CD4-positive, alpha-beta memory T cell (primary cell): ENCODE measurements around the gene CCR9. TPM values are rescaled to one million over a fixed set of nuclear protein-coding genes. Genes with fewer than 3 reads are reported as not detected.

Experiments
- CTCF ChIA-PET: fragments of 350-600 bp; sonication (Branson Sonifier 250); formaldehyde crosslinking; loops from one replicate; lab custom pipeline; 2021; ENCODE audit warnings: inconsistent platforms; ENCODE audit not compliant: partially characterized antibody; lab: Charles Lee
- POLR2A ChIA-PET: fragments of 350-600 bp; sonication (Branson Sonifier 250); formaldehyde crosslinking; loops from one replicate; lab custom pipeline; 2021; ENCODE audit not compliant: partially characterized antibody; lab: Charles Lee
- DNase-seq, 5 donors: peaks; one replicate each; pipeline versions ENCODE4 v3.0.0 to v3.0.0-alpha.2; 2020 to 2022; ENCODE audit warnings: mixed read lengths in 1 of 5
- H3K27ac ChIP-seq: one replicate; pipeline ENCODE4 v1.7.0; 2013; ENCODE audit warnings: low read depth, low read length
- H3K27me3 ChIP-seq: 2 replicates; pipeline ENCODE4 v1.7.0; 2013; ENCODE audit warnings: mild to moderate bottlenecking, low read length, moderate library complexity; ENCODE audit not compliant: insufficient read depth
- H3K36me3 ChIP-seq: 2 replicates; pipeline ENCODE4 v1.7.0; 2013; ENCODE audit warnings: mild to moderate bottlenecking, low read length, moderate library complexity; ENCODE audit not compliant: insufficient read depth
- H3K4me1 ChIP-seq: 2 replicates; pipeline ENCODE4 v1.7.0; 2013; ENCODE audit warnings: mild to moderate bottlenecking, low read length, moderate library complexity; ENCODE audit not compliant: insufficient read depth
- H3K4me3 ChIP-seq, 2 donors: one replicate each; pipeline ENCODE4 v1.7.0; 2013; ENCODE audit warnings: low read length in 2 of 2, mild to moderate bottlenecking in 1 of 2
- H3K9me3 ChIP-seq, 2 donors: one replicate each; pipeline ENCODE4 v1.7.0; 2013; ENCODE audit warnings: low read length in 2 of 2, control low read depth in 1 of 2; ENCODE audit not compliant: control insufficient read depth in 1 of 2
- H3K27ac Mint-ChIP-seq, 7 donors: one replicate each; pipeline ENCODE4 v1.8.0; 2020 to 2021; ENCODE audit warnings: mixed read lengths in 7 of 7, mild to moderate bottlenecking in 6 of 7, inconsistent platforms in 3 of 7, moderate library complexity in 3 of 7
- H3K27me3 Mint-ChIP-seq, 2 donors: one replicate each; pipeline ENCODE4 v1.8.0; 2020 to 2021; ENCODE audit warnings: mixed read lengths in 2 of 2
- H3K36me3 Mint-ChIP-seq, 2 donors: one replicate each; pipeline ENCODE4 v1.8.0; 2020 to 2021; ENCODE audit warnings: mixed read lengths in 2 of 2, inconsistent platforms in 1 of 2, mild to moderate bottlenecking in 1 of 2
- H3K4me1 Mint-ChIP-seq, 4 donors: one replicate each; pipeline ENCODE4 v1.8.0; 2020 to 2021; ENCODE audit warnings: mixed read lengths in 4 of 4, mild to moderate bottlenecking in 1 of 4
- H3K4me3 Mint-ChIP-seq, 8 donors: one replicate each; pipeline ENCODE4 v1.8.0; 2020 to 2021; ENCODE audit warnings: mixed read lengths in 8 of 8, mild to moderate bottlenecking in 7 of 8, moderate library complexity in 6 of 8, inconsistent platforms in 3 of 8
- H3K9me3 Mint-ChIP-seq, 8 donors: one replicate each; pipeline ENCODE4 v1.8.0; 2020 to 2021; ENCODE audit warnings: mixed read lengths in 8 of 8, mild to moderate bottlenecking in 5 of 8, inconsistent platforms in 3 of 8, moderate library complexity in 1 of 8
- intact Hi-C: fragments of 100-400 bp; cut with micrococcal nuclease; formaldehyde crosslinking; loops from one replicate; pipeline ENCODE4 v1.15.1; 2023
- polyA plus RNA-seq, 2 donors: library from polyadenylated mRNA; unstranded; fragments of 300-500 nt; fragmentation: Illumina TruSeq; gene quantifications; one replicate each; pipeline ENCODE4 v1.2.3, GENCODE V29; 2021
- total RNA-seq, 2 experiments: library from RNA; stranded (reverse); gene quantifications; one replicate each; pipeline ENCODE4 v1.2.3, GENCODE V29; 2021

The CCR9 gene
- total RNA-seq, result 1 to 10 TPM; 4.0 to 4.5 TPM
- 1 to 10 TPM; 3.9 to 4.4 TPM for polyA plus RNA-seq

GRCh38 chr3:45885979-45886705, at the start of gene CCR9:
Gene CCR9 (plus strand): TSS chr3:45886543. CDS start chr3:45894934, 8,391 bp downstream.
- CTCF ChIA-PET, result interaction anchor here (1.0 to 1.4 kb wide), 2 partner anchors 21 to 226 kb away, joined by 3 to 4 read pairs; no protein-coding TSS in a partner anchor
- peak in 2 of 5 donors; percentile 18 to 31 for DNase-seq

GRCh38 chr3:45838466-45838865, 47.9 kb upstream of the CCR9 start:
- Histone ChIP-seq H3K4me3 (no peak overlapping the region), H3K36me3 (peaks cover 4% of the 10 kb centered on the region), H3K4me1 (peaks cover 19% of the 10 kb centered on the region), H3K9me3 (no peaks in the 10 kb centered on the region), H3K27me3 (no peaks in the 10 kb centered on the region), H3K27ac (no peak overlapping the region)
- intact Hi-C loops, result no loop called here
- ChIA-PET CTCF (no interaction called here), POLR2A (no interaction called here)
- no peak overlapping the region for H3K4me3 Mint-ChIP-seq
- no peaks in the 10 kb centered on the region for H3K27me3 Mint-ChIP-seq
- DNase-seq, result no peak
- H3K36me3 Mint-ChIP-seq, result peaks cover 21 to 26% of the 10 kb centered on the region in 2 donors
- no peaks in the 10 kb centered on the region for H3K9me3 Mint-ChIP-seq
- no peak overlapping the region for H3K27ac Mint-ChIP-seq
- peaks cover 9 to 30% (median 17%) of the 10 kb centered on the region in 4 donors for H3K4me1 Mint-ChIP-seq

More at GRCh38 chr3:45885979-45886705, at the start of gene CCR9:
- no peaks in the 10 kb centered on the region for H3K27me3 ChIP-seq
- Mint-ChIP-seq H3K9me3 (no peaks in the 10 kb centered on the region), H3K4me3 (peak within 1 kb of the TSS; percentile 10 to 56 (median 50)), H3K27ac (peak within 1 kb of the TSS in 5 of 7 donors; percentile 41 to 78 (median 65)), H3K36me3 (no peaks in the 10 kb centered on the region), H3K4me1 (peaks cover 10 to 29% (median 15%) of the 10 kb centered on the region in 4 donors), H3K27me3 (peaks cover 2 to 5% of the 10 kb centered on the region in 2 donors)
- H3K36me3 ChIP-seq, result no peaks in the 10 kb centered on the region
- intact Hi-C loops, result no loop called here
- peaks cover 11% of the 10 kb centered on the region for H3K4me1 ChIP-seq
- no peak within 1 kb of the TSS for H3K4me3 ChIP-seq
- no peak within 1 kb of the TSS for H3K27ac ChIP-seq
- POLR2A ChIA-PET, result interaction anchor here (1.0 to 2.1 kb wide), 7 partner anchors 16 to 44 kb away, joined by 3 to 8 read pairs (median 3); partner anchors contain the start of gene LZTFL1
- H3K9me3 ChIP-seq, result no peaks in the 10 kb centered on the region

- Mint-ChIP-seq H3K9me3 (no peaks in the 10 kb centered on the region), H3K27ac (peak overlapping the region; percentile 95 to 98 (median 97)), H3K36me3 (peaks cover 9 to 13% of the 10 kb centered on the region in 2 donors), H3K4me1 (peaks cover 11 to 30% (median 17%) of the 10 kb centered on the region in 4 donors), H3K27me3 (no peaks in the 10 kb centered on the region), H3K4me3 (peak overlapping the region; percentile 94 to 99 (median 95))
- CTCF ChIA-PET, result interaction anchor here (0.8 to 3.3 kb wide), 11 partner anchors 30 to 798 kb away, joined by 3 to 24 read pairs (median 3); no protein-coding TSS in a partner anchor
- H3K36me3 ChIP-seq, result no peaks in the 10 kb centered on the region
- peak overlapping the region; percentile 70 for H3K27ac ChIP-seq
- peaks cover 19% of the 10 kb centered on the region for H3K4me1 ChIP-seq
- H3K27me3 ChIP-seq, result no peaks in the 10 kb centered on the region
- H3K4me3 ChIP-seq, result peak overlapping the region; percentile 58 to 98
- DNase-seq, result no peak
- no peaks in the 10 kb centered on the region for H3K9me3 ChIP-seq
- intact Hi-C loops, result loop anchor here (5.0 kb wide), 3 partner anchors 41 to 236 kb away; no protein-coding TSS in a partner anchor
- POLR2A ChIA-PET, result interaction anchor here (0.9 to 2.9 kb wide), 17 partner anchors 9 to 237 kb away, joined by 3 to 22 read pairs (median 6); partner anchors contain the start of gene CCR9
Observed at GRCh38 chr3:45841420-45841756, 45.0 kb upstream of the CCR9 start.

- peaks cover 11 to 30% (median 17%) of the 10 kb centered on the region in 4 donors for H3K4me1 Mint-ChIP-seq
- Histone ChIP-seq H3K9me3 (no peaks in the 10 kb centered on the region), H3K27me3 (no peaks in the 10 kb centered on the region), H3K4me1 (peaks cover 19% of the 10 kb centered on the region), H3K4me3 (peak within 1 kb of the TSS; percentile 58 to 98), H3K36me3 (no peaks in the 10 kb centered on the region), H3K27ac (peak within 1 kb of the TSS; percentile 70)
- ChIA-PET CTCF (interaction anchor here (0.6 to 3.3 kb wide), 14 partner anchors 19 to 799 kb away, joined by 3 to 24 read pairs (median 4); no protein-coding TSS in a partner anchor), POLR2A (interaction anchor here (0.7 to 2.9 kb wide), 25 partner anchors 9 to 843 kb away, joined by 3 to 22 read pairs (median 4); partner anchors contain the start of gene CCR9)
- intact Hi-C loops, result loop anchor here (1.0 to 5.0 kb wide), 4 partner anchors 28 to 235 kb away; no protein-coding TSS in a partner anchor
- peak within 1 kb of the TSS; percentile 94 to 99 (median 95) for H3K4me3 Mint-ChIP-seq
- H3K27me3 Mint-ChIP-seq, result no peaks in the 10 kb centered on the region
- no peaks in the 10 kb centered on the region for H3K9me3 Mint-ChIP-seq
- DNase-seq, result peak; percentile 88 to 93 (median 91)
- peak within 1 kb of the TSS; percentile 95 to 98 (median 97) for H3K27ac Mint-ChIP-seq
- H3K36me3 Mint-ChIP-seq, result peaks cover 5 to 12% of the 10 kb centered on the region in 2 donors
Observed at GRCh38 chr3:45841757-45842491, 44.4 kb upstream of the CCR9 start, which contains the start of gene LZTFL1. Gene LZTFL1 (minus strand): TSS chr3:45842119. CDS start chr3:45841991, 128 bp downstream.

GRCh38 chr3:45842851-45843625, 43.3 kb upstream of the CCR9 start:
- Mint-ChIP-seq H3K36me3 (peaks cover 5% of the 10 kb centered on the region in 2 donors), H3K9me3 (no peaks in the 10 kb centered on the region), H3K4me1 (peaks cover 11 to 30% (median 17%) of the 10 kb centered on the region in 4 donors), H3K4me3 (peak overlapping the region in 5 of 8 donors; percentile 94 to 99 (median 95)), H3K27me3 (peaks cover 0 to 5% of the 10 kb centered on the region in 2 donors), H3K27ac (peak overlapping the region in 3 of 7 donors; percentile 47 to 97 (median 95))
- H3K27me3 ChIP-seq, result no peaks in the 10 kb centered on the region
- peaks cover 19% of the 10 kb centered on the region for H3K4me1 ChIP-seq
- no peak for DNase-seq
- POLR2A ChIA-PET, result interaction anchor here (0.7 to 2.9 kb wide), 14 partner anchors 7 to 844 kb away, joined by 3 to 22 read pairs (median 6); partner anchors contain the start of gene CCR9
- CTCF ChIA-PET, result interaction anchor here (0.9 to 3.3 kb wide), 7 partner anchors 18 to 235 kb away, joined by 3 to 24 read pairs (median 5); no protein-coding TSS in a partner anchor
- H3K9me3 ChIP-seq, result no peaks in the 10 kb centered on the region
- intact Hi-C loops, result loop anchor here (1.0 to 5.0 kb wide), 4 partner anchors 27 to 234 kb away; no protein-coding TSS in a partner anchor
- no peak overlapping the region for H3K4me3 ChIP-seq
- H3K27ac ChIP-seq, result no peak overlapping the region
- no peaks in the 10 kb centered on the region for H3K36me3 ChIP-seq

GRCh38 chr3:45844616-45845015, 41.7 kb upstream of the CCR9 start:
- no peak overlapping the region for H3K27ac Mint-ChIP-seq
- Histone ChIP-seq H3K36me3 (no peaks in the 10 kb centered on the region), H3K27ac (no peak overlapping the region), H3K4me3 (no peak overlapping the region), H3K9me3 (no peaks in the 10 kb centered on the region), H3K4me1 (peaks cover 19% of the 10 kb centered on the region), H3K27me3 (no peaks in the 10 kb centered on the region)
- H3K36me3 Mint-ChIP-seq, result peaks cover under 1 to 5% of the 10 kb centered on the region in 2 donors
- POLR2A ChIA-PET, result interaction anchor here (1.0 to 1.5 kb wide), 2 partner anchors 11 to 20 kb away, joined by 3 to 4 read pairs; no protein-coding TSS in a partner anchor
- intact Hi-C loops, result loop anchor here (5.0 kb wide), 3 partner anchors 38 to 233 kb away; no protein-coding TSS in a partner anchor
- H3K4me3 Mint-ChIP-seq, result no peak overlapping the region
- CTCF ChIA-PET, result interaction anchor here (1.6 kb wide), 1 partner anchor 30 kb away, joined by 4 read pairs; no protein-coding TSS in a partner anchor
- H3K27me3 Mint-ChIP-seq, result peaks cover 0 to 5% of the 10 kb centered on the region in 2 donors
- H3K4me1 Mint-ChIP-seq, result peaks cover 11 to 26% (median 17%) of the 10 kb centered on the region in 4 donors
- DNase-seq, result no peak
- no peaks in the 10 kb centered on the region for H3K9me3 Mint-ChIP-seq
